Hematopoietic multipotent progenitor cell treated with erythropoietin and hydrocortisone succinate and interleukin-3 and kit ligand, for 6 days (in vitro differentiated cells): ENCODE data around the gene CEP104.
A peak's percentile ranks its signal among the peaks of the same experiment; 100 is the strongest.

ENCODE experiments used
- DNase-seq: peaks from one replicate; pipeline ENCODE4 v3.0.0-alpha.2; 2015

The CEP104 gene

GRCh38 chr1:3776231-3776961 is 80.6 kb downstream of the CEP104 start:
- peak; percentile 57 for DNase-seq

- peak; percentile 91 for DNase-seq
Measured at GRCh38 chr1:3775490-3776230, 81.4 kb downstream of the CEP104 start.

GRCh38 chr1:3774946-3775489 is 82.0 kb downstream of the CEP104 start:
- peak; percentile 95 for DNase-seq

GRCh38 chr1:3774276-3774945 is 82.6 kb downstream of the CEP104 start:
- no peak for DNase-seq

- DNase-seq: peak; percentile 51
Measured at GRCh38 chr1:3773572-3774275, 83.3 kb downstream of the CEP104 start.

GRCh38 chr1:3772715-3773571 is 84.1 kb downstream of the CEP104 start, which contains the start of gene SMIM1:
SMIM1 (plus strand) TSS chr1:3772749; CDS start chr1:3775374, 2,625 bp downstream.
- peak; percentile 62 for DNase-seq

GRCh38 chr1:3772027-3772714 is 84.8 kb downstream of the CEP104 start:
- DNase-seq: peak; percentile 96

GRCh38 chr1:3771108-3772026 is 85.6 kb downstream of the CEP104 start:
- DNase-seq: peak; percentile 46

GRCh38 chr1:3770047-3770765 is 86.8 kb downstream of the CEP104 start:
- no peak for DNase-seq

- DNase-seq: no peak
Measured at GRCh38 chr1:3768811-3769390, 88.1 kb downstream of the CEP104 start.

- DNase-seq: no peak
Measured at GRCh38 chr1:3767328-3767925, 89.6 kb downstream of the CEP104 start.

- DNase-seq: no peak
Measured at GRCh38 chr1:3763351-3764125, 93.5 kb downstream of the CEP104 start.

GRCh38 chr1:3762873-3763228 is 94.2 kb downstream of the CEP104 start:
- DNase-seq: no peak

GRCh38 chr1:3762151-3762872 is 94.7 kb downstream of the CEP104 start:
- DNase-seq: no peak
